ENCODE results near the gene ZNF26. TPM values are rescaled to one million over a fixed set of nuclear protein-coding genes. Genes with fewer than 3 reads are reported as not detected.
"Not testable (repeated sequence)": the region's sequence is repeated elsewhere in the genome, so short reads cannot be mapped to it uniquely, and the experiment has no call there.

The ZNF26 gene
- total RNA-seq (2014; rRNA removed; shearing (Covaris generic)) (12.5 and 15.7 TPM in 2 replicates), total RNA-seq (2022) (18.2 and 22.2 TPM in 2 replicates), Bru-seq, nascent RNA (percentile 78 among the genes with signal in this experiment), BruChase-seq, experiment 1, labeled RNA remaining after a 6-hour chase (percentile 87 among the genes with signal in this experiment), BruChase-seq, experiment 2, labeled RNA remaining after a 2-hour chase (percentile 84 among the genes with signal in this experiment)
- long read RNA-seq, full-length matches to known transcripts, result 8 of 43 reads
- long read RNA-seq, partial matches to known transcripts, result 3 of 43 reads
- long read RNA-seq, other reads (novel, unspliced or antisense), result 32 of 43 reads

- peak; percentile 96 for DNase-seq (ENCODE audit: low spot score)
- Histone ChIP-seq H3K4me2 (ENCODE audit: low read length) (peak within 1 kb of the TSS; percentile 90), H4K20me1 (ENCODE audit: insufficient read depth, low read length) (no peaks in the 10 kb centered on the region), H3K4me1 (ENCODE audit: insufficient read depth, low read length, poor library complexity, severe bottlenecking) (peaks cover 13% of the 10 kb centered on the region), H3K36me3 (ENCODE audit: insufficient read depth, low read length) (peaks cover 30% of the 10 kb centered on the region), H3K79me2 (ENCODE audit: insufficient read depth, low read depth, low read length) (peaks cover 29% of the 10 kb centered on the region; the same call in 1 of the 2 replicates), H3K9me2 (ENCODE audit: insufficient read depth, low read length) (no peaks in the 10 kb centered on the region), H3K4me3 (ENCODE audit: low read depth, low read length, poor library complexity, severe bottlenecking) (peak within 1 kb of the TSS; percentile 94), H2AFZ (ENCODE audit: low read length) (peak within 1 kb of the TSS; percentile 100), H3K27ac (ENCODE audit: low read depth, low read length, poor library complexity, severe bottlenecking) (no peak within 1 kb of the TSS), H3K9me3 (ENCODE audit: low read length) (peaks cover 30% of the 10 kb centered on the region)
- ChIA-PET CTCF (ENCODE audit: unreplicated experiment) (no interaction called here), POLR2A (interaction anchor here (0.9 to 1.4 kb wide), 7 partner anchors 52 to 206 kb away, joined by 3 to 4 read pairs (median 3); partner anchors contain the start of gene ZNF268)
- intact Hi-C loops (cut with micrococcal nuclease; ENCODE audit: unreplicated experiment), result loop anchor here (1.0 kb wide), 4 partner anchors 30 to 195 kb away; partner anchors contain the start of genes ZNF140, ZNF268, ZNF605 and ZNF84
- BruUV-seq (replicated peaks), result no TSS peak
- TF ChIP-seq EZH2phosphoT487 (IDR thresholded peaks at IDR 0.05; ENCODE audit: borderline replicate concordance, low read depth, low read length) (no peak), CTCF (conservative IDR thresholded peaks at IDR 0.05; ENCODE audit: low read length) (no peak)
These were observed at the start of gene ZNF26 for GRCh38 chr12:132986001-132986884. Gene ZNF26, plus strand, starts transcription at chr12:132986367. Its CDS starts 474 bp downstream, at chr12:132986841.

GRCh38 chr12:132936921-132937320 lies 49.2 kb upstream of the ZNF26 start:
- DNase-seq (ENCODE audit: low spot score); BruUV-seq (replicated peaks); intact Hi-C loops (cut with micrococcal nuclease; ENCODE audit: unreplicated experiment); CTCF ChIA-PET (ENCODE audit: unreplicated experiment); H3K9me2 ChIP-seq (ENCODE audit: insufficient read depth, low read length); H3K27ac ChIP-seq (ENCODE audit: low read depth, low read length, poor library complexity, severe bottlenecking); H3K4me2 ChIP-seq (ENCODE audit: low read length); H3K4me1 ChIP-seq (ENCODE audit: insufficient read depth, low read length, poor library complexity, severe bottlenecking); H3K4me3 ChIP-seq (ENCODE audit: low read depth, low read length, poor library complexity, severe bottlenecking); H2AFZ ChIP-seq (ENCODE audit: low read length); H4K20me1 ChIP-seq (ENCODE audit: insufficient read depth, low read length); H3K79me2 ChIP-seq (ENCODE audit: insufficient read depth, low read depth, low read length): not testable (repeated sequence)
- POLR2A ChIA-PET, result interaction anchor here (0.7 kb wide), 1 partner anchor 28 kb away, joined by 5 read pairs; no protein-coding TSS in a partner anchor
- Histone ChIP-seq H3K9me3 (ENCODE audit: low read length) (peaks cover 25% of the 10 kb centered on the region), H3K36me3 (ENCODE audit: insufficient read depth, low read length) (peaks cover 12% of the 10 kb centered on the region)

- H3K9me3 ChIP-seq (ENCODE audit: low read length), result peaks cover 21% of the 10 kb centered on the region
- no TSS peak for BruUV-seq (replicated peaks)
- no peaks in the 10 kb centered on the region for H3K79me2 ChIP-seq (ENCODE audit: insufficient read depth, low read depth, low read length)
These were observed 48.7 kb upstream of the ZNF26 start for GRCh38 chr12:132937476-132937875.

GRCh38 chr12:132938807-132939206 lies 47.4 kb upstream of the ZNF26 start:
- peaks cover 13% of the 10 kb centered on the region; the same call in 1 of the 2 replicates for H3K9me3 ChIP-seq (ENCODE audit: low read length)
- BruUV-seq (replicated peaks); H2AFZ ChIP-seq (ENCODE audit: low read length); intact Hi-C loops (cut with micrococcal nuclease; ENCODE audit: unreplicated experiment); H3K4me3 ChIP-seq (ENCODE audit: low read depth, low read length, poor library complexity, severe bottlenecking); H3K4me2 ChIP-seq (ENCODE audit: low read length); H3K9me2 ChIP-seq (ENCODE audit: insufficient read depth, low read length); H3K27ac ChIP-seq (ENCODE audit: low read depth, low read length, poor library complexity, severe bottlenecking); H3K79me2 ChIP-seq (ENCODE audit: insufficient read depth, low read depth, low read length); H3K4me1 ChIP-seq (ENCODE audit: insufficient read depth, low read length, poor library complexity, severe bottlenecking); H4K20me1 ChIP-seq (ENCODE audit: insufficient read depth, low read length); CTCF ChIA-PET (ENCODE audit: unreplicated experiment); POLR2A ChIA-PET; DNase-seq (ENCODE audit: low spot score): not testable (repeated sequence)
- H3K36me3 ChIP-seq (ENCODE audit: insufficient read depth, low read length), result peaks cover 28% of the 10 kb centered on the region

More at GRCh38 chr12:132937476-132937875, 48.7 kb upstream of the ZNF26 start:
- H3K27ac ChIP-seq (ENCODE audit: low read depth, low read length, poor library complexity, severe bottlenecking), result no peak overlapping the region
- TF ChIP-seq EZH2phosphoT487 (IDR thresholded peaks at IDR 0.05; ENCODE audit: borderline replicate concordance, low read depth, low read length), result no peak
- no peak for TF ChIP-seq CTCF (conservative IDR thresholded peaks at IDR 0.05; ENCODE audit: low read length)
- ChIA-PET POLR2A (interaction anchor here (0.7 kb wide), 1 partner anchor 29 kb away, joined by 5 read pairs; no protein-coding TSS in a partner anchor), CTCF (ENCODE audit: unreplicated experiment) (no interaction called here)
- intact Hi-C loops (cut with micrococcal nuclease; ENCODE audit: unreplicated experiment), result no loop called here
- H3K4me3 ChIP-seq (ENCODE audit: low read depth, low read length, poor library complexity, severe bottlenecking), result no peak overlapping the region
- H3K9me2 ChIP-seq (ENCODE audit: insufficient read depth, low read length), result no peaks in the 10 kb centered on the region
- no peak overlapping the region for H2AFZ ChIP-seq (ENCODE audit: low read length)
- peaks cover 17% of the 10 kb centered on the region for H3K36me3 ChIP-seq (ENCODE audit: insufficient read depth, low read length)
- no peaks in the 10 kb centered on the region for H4K20me1 ChIP-seq (ENCODE audit: insufficient read depth, low read length)
- no peaks in the 10 kb centered on the region for H3K4me1 ChIP-seq (ENCODE audit: insufficient read depth, low read length, poor library complexity, severe bottlenecking)
- no peak for DNase-seq (ENCODE audit: low spot score)
- no peak overlapping the region for H3K4me2 ChIP-seq (ENCODE audit: low read length)
